NCI-H345 treated with DMSO at 0.1 percent for 48 hours (cell line): ENCODE data around the gene NCOA6.

ENCODE experiments used
- DNase-seq: peaks from one replicate; lab custom pipeline; 2025; ENCODE audit not compliant: unreplicated experiment; lab: John Stamatoyannopoulos, UW

Gene NCOA6

DNA sequence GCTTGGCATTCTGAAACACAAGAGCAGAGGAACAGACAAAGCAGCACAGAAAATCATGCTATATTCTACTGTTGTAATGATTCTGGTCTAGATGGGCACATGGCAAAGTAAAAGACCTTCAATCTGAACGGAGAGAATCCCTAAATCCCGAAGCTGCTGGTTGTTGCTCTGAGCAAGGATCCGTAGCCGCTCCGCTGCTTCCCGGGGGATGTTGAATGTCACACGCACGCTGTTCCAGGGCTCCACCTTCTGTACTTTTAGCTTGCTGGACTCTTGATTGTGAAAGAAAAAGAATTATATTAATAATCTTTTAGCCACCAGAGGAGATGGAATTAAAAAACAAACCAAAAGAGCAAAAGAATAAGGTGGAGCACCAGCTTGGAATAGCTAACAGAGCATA is 49.3 kb downstream of the NCOA6 start:
- DNase-seq, result no peak

DNA sequence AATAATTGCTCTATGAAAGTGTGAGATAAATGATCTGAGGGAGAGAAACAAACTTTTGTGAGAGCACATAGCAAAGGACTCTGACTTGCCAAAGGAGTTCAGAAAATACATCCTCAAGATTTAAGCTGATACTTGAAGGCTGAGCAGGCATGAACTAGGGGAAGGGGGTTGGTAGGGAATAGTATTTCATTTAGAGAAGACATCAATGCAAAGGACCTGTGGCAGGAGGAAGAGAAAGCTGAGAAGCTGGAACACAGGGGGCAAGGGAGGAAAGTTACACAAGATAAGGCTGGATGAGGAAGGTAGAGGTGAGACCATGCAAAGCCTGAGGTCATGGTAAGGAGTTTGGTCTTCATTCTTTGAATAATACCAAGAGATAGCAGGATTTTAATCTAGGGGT is 50.6 kb downstream of the NCOA6 start:
- DNase-seq, result no peak

DNA sequence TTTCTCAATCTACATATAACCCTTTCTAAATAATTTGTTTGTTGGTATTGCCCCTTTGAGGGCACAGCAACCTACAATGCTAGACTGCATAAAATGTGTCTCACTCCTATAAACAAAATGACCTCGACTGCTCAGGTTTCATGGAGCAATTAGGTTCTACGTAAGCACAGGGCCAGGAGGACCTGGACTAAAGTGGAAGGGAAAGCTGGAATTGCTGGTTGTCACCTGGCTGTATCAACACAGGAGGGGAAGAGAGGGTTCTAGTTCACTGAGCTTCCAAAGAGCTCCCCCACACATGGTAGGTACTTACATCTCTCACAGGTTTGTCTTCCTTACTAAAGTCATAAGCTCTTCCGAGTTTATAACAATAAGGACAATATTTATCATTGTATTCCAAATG is 51.0 kb downstream of the NCOA6 start:
- no peak for DNase-seq

DNA sequence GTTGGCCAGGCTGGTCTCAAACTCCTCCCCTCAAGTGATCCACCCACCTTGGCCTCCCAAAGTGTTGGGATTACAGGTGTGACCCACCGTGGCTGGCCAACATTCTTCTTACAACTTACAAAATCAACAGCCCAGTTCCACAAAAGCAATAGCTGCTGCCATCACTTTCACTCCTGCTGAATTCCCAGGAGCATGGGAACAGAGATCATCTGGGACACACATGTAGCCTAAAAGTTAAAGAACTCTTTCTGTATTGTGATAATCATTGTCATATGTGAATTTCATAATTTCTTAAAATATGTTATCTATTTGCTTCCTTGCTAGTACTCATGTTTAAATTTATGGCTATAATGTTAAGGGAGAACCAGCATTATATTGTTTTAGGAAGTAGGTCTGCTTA is 51.7 kb downstream of the NCOA6 start:
- no peak for DNase-seq

DNA sequence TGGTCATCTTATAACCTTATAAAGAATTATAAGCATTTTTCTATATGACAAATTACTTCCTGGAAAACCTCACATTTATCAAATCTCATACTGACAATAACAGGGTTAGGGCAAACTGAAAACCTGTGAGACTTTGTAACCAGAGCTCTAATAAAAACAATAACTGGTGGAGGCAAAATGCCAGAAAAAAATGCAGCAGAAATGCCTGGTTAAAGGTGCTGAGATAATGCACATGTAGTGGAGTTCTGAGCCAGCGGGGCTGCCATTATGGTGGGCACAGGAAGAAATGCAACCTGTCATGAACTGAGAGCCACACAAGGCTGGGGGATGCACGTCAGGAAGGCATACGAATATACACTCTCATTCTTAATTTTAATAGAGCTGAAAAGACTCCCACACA is 53.0 kb downstream of the NCOA6 start:
- DNase-seq, result no peak

GRCh38 chr20:34771680-34772081 is 53.8 kb downstream of the NCOA6 start:
- no peak for DNase-seq

GRCh38 chr20:34768096-34768495 is 57.4 kb downstream of the NCOA6 start:
- no peak for DNase-seq

DNA sequence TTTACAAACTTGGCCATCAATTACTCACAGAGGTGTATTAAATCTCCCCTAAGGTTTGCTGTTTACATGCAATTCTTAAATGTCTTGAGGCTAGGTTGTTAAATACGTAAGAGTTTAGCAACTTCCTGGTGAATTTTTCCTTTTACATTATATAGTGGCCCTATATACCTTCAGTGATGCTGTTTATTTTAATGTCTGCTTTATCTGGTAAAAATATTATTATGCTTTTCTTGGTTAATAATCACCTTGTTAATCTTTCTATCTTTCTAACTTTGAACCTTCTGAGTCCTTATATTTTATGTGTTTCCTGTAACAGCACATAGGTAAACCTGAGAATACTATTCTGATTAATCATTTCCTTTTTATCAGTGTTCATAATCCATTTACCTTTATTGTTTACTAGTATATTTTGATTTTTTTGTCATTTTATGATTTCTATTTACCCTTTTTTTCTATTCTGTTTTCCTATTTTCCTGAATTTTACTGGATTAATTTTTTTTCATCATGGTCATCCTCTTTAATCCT is 63.4 kb downstream of the NCOA6 start:
- no peak for DNase-seq

GRCh38 chr20:34755367-34755766 is 70.1 kb downstream of the NCOA6 start:
- DNase-seq, result no peak

GRCh38 chr20:34754611-34755010 is 70.8 kb downstream of the NCOA6 start:
- DNase-seq, result no peak

- no peak for DNase-seq
Observed at GRCh38 chr20:34753706-34754461, 71.6 kb downstream of the NCOA6 start.

- DNase-seq, result no peak
Observed at GRCh38 chr20:34751453-34751852, 74.0 kb downstream of the NCOA6 start.

GRCh38 chr20:34750484-34750883 is 75.0 kb downstream of the NCOA6 start:
- no peak for DNase-seq

DNA sequence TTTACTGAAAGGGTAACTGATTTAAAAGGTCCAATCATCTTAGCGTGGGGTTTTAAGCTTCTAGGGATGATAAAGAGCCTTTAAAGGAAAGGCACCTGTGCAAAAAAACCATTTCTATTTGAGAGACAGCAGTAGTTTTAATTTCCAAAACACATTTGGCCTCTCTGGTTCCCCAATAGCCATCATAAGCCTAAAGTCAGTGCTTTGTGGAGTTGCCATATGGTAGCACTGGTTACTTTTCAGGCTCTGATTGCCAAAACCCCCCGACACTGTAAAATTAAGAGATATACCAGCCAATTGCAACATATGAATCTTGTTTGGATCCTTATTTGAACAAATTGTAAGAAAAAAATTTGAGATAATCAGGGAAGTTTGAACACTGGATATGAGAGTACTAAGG is 76.7 kb downstream of the NCOA6 start:
- no peak for DNase-seq

GRCh38 chr20:34747479-34747878 is 78.0 kb downstream of the NCOA6 start:
- no peak for DNase-seq

DNA sequence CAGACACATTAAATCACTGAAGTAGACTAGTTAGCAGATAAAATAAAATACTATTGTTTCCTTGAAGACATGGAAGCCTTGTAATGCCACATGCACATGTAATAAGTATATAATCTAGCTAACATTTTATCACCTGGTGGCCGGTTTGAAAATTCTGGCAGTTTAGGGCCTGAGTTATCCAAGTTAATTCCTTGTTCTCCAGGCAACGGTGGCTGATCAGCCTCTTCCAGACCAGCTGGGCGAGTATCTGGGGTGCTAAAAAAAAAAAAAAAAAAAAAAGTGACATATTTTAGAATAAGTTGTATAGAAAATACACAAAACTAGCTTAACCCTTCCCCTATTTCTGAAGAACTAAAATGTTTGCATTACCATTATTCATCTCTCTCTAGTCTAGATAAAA is 78.8 kb downstream of the NCOA6 start:
- no peak for DNase-seq

DNA sequence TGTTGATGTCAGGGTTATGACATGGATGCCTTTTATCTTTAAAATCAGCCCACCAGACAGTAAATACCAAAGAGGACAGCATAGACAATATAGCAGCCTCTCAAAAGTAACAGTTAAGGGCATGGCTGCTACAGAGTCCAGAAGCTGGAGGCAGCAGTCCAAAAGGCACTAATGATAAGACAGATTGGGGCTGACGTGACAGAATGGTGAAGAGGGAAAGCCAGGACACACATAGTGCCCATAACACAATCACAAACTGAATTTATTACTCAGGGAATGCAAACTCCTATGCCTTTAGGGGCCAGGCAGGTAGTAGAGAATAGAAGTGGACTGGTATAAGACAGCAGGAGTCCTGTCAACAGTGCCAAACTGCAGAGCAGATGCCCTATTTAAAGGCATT is 80.6 kb downstream of the NCOA6 start:
- DNase-seq, result no peak

- DNase-seq, result no peak
Observed at GRCh38 chr20:34744340-34744739, 81.1 kb downstream of the NCOA6 start.

DNA sequence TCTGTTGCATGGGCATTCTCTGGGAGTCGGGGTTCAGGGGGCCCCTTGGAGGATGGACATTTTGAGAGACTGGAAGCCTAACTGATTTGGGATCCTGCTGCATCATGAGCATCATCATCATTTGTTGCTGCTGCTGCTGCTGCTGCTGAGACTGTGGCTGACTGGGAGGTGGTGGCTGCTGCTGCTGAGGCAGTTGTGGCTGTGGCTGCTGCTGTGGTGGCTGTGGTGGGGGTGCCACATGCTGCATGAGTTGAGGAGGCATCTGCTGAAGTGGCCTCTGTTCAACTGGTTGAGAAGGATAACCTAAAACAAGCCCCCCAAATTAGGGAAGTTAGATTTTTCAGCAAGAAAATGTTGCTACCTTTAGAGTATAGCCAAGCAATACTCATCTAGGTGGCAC is 82.4 kb downstream of the NCOA6 start:
- DNase-seq, result no peak

DNA sequence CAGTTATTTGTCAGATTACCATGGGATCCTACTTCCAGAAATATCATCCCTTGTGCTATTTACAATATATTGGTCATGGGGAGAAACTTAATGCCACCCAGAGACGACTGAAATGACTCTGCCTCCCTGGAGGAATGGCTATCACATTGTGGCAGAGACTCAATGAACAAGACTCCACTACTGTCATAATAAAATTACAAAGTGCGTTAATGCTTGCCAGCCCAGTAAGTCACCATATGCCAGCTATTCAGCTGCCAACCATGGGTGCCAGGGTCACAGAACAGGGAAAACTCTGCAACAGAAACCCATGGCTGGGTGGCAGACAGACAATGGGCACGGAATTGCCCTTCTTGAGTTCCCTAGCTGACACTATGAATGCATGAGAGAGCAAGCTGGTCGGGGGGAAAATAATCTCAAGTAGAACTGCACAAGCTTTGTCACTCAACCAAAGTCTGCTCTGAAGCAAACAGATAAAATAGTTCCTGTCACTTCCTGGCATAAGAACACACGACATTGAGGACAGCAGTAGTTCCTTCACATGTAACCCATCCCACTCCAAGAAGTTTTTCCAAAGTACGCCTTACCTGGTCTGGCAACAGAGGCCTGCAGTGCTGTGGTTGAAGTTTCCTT is 89.2 kb downstream of the NCOA6 start:
- no peak for DNase-seq

- no peak for DNase-seq
Observed at GRCh38 chr20:34732523-34732922, 92.9 kb downstream of the NCOA6 start.

DNA sequence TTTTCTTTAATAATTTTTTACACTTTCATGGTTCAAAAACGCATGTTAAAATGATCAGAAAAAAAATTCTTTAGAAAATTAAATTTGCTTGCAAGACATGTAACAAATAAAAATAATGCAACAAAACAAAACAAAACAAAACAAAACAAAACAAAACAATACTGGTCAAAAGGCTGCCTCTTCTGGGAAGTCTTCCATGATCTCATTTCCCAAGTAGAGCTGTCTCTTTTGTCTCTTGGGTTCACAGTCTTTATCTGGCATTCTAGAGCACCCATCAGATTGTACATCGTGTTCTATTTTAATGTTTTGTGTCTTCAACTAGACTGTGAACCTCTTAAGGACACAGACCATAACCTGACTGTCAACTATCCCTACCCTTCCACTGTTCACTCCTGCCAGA is 96.0 kb downstream of the NCOA6 start:
- DNase-seq, result no peak

- no peak for DNase-seq
Observed at GRCh38 chr20:34724172-34724571, 101.3 kb downstream of the NCOA6 start.
